NCI-H187 (cell line): ENCODE data around the gene CMTM5.
"Not testable (repeated sequence)": the region's sequence is repeated elsewhere in the genome, so short reads cannot be mapped to it uniquely, and the experiment has no call there.

Experiments
- DNase-seq, 2 experiments: peaks; one replicate each; lab custom pipeline; 2025; lab: John Stamatoyannopoulos, UW

The CMTM5 gene

DNA sequence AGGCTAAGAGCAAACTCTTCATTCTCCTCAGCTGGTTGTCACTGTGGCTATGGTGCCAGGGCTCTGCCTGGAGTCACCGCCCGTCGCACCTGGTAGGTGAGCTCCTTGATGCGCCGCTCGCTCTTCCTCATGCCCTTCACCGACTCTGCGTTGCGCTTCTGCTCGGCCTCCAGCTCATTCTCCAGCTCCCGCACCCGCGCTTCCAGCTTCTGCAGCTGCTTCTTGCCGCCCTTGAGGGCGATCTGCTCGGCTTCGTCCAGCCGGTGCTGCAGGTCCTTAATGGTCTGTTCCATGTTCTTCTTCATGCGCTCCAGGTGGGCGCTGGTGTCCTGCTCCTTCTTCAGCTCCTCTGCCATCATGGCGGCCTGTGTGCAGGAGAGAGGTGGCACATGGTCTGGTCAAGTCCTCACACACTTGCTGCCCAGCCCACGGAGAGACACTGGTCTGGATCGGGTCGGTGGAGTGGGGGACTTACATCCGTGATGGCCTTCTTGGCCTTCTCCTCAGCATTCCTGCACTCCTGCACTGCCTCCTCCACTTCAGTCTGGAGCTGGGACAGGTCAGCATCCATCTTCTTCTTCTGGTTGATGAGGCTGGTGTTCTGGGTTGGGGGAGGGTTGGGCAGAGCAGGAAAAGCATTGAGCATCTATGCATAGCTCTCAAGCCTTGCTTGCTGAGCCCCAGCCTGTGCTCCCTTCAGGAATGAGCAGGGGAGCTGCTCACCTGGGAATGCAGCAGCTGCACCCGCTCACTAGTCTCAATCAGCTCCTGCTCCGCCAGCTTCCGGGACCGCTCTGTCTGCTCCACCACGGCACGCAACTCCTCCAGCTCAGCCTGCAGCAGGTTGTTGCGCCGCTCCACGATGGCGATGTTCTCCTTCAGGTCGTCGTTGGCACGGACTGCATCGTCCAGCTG, 38.3 kb downstream of the CMTM5 start:
- DNase-seq, result no peak

GRCh38 chr14:23415821-23416778, 39.3 kb downstream of the CMTM5 start:
- no peak for DNase-seq

DNA sequence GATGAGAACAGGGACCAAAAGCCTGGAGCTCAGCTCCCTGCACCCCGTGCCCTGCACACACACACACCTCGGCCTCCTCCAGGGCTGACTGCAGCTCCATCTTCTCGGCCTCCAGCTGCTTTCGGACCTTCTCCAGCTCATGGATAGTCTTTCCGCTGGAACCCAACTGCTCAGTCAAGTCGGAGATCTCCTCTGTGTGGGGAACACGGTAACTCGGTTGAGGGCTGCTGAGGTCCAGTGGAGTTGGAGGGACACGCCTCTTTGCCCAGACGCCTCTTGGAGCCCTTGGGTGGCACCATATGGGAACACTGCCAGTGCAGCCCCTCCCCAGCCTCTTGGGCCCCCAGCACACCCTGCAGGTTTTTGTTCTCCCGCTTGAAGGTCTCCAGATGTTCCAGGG, 40.0 kb downstream of the CMTM5 start:
- no peak for DNase-seq

DNA sequence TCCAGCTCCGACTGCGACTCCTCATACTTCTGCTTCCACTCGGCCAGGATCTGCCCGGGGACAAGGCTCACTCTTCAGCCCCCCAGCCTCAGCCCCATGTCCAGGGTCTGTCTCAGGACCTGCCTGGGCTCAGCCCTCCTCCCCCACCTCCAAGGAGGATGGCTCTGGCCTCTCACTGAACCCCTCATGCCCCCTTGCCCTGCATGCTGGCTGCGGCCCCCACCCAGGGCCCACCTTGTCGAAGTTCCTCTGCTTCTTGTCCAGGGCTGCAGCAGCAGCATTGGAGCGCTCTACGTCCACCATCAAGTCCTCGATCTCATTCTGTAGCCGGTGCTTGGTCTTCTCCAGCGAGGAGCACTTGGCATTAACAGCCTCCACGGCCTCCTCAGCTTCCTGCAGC, 40.4 kb downstream of the CMTM5 start:
- not testable (repeated sequence) for DNase-seq

- DNase-seq, result no peak
Measured at GRCh38 chr14:23418021-23418420, 41.2 kb downstream of the CMTM5 start.

DNA sequence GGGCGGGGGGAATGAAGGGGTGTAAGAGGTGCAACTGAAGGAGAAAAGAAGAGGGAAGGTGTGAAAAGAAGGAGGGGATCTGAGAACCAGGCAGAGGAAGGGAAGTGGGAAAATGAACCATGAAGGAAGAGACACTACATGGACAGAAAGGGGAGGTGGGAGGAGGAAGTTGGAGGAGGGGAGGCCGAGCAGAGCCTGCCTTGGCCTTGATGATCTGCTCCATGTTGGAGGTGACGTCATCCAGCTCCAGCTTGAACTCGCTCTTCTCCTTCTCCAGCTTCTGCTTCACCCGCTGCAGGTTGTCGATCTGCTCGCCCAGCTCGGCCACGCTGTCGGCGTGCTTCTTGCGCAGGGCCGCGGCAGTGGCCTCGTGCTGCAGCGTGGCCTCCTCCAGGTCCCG, 42.8 kb downstream of the CMTM5 start:
- DNase-seq, result not testable (repeated sequence)

GRCh38 chr14:23421594-23421993, 44.7 kb downstream of the CMTM5 start:
- DNase-seq, result no peak

GRCh38 chr14:23423657-23424056, 46.8 kb downstream of the CMTM5 start:
- DNase-seq, result no peak

GRCh38 chr14:23425169-23425568, 48.3 kb downstream of the CMTM5 start:
- no peak for DNase-seq

- not testable (repeated sequence) for DNase-seq
Measured at GRCh38 chr14:23425798-23426197, 49.0 kb downstream of the CMTM5 start.

DNA sequence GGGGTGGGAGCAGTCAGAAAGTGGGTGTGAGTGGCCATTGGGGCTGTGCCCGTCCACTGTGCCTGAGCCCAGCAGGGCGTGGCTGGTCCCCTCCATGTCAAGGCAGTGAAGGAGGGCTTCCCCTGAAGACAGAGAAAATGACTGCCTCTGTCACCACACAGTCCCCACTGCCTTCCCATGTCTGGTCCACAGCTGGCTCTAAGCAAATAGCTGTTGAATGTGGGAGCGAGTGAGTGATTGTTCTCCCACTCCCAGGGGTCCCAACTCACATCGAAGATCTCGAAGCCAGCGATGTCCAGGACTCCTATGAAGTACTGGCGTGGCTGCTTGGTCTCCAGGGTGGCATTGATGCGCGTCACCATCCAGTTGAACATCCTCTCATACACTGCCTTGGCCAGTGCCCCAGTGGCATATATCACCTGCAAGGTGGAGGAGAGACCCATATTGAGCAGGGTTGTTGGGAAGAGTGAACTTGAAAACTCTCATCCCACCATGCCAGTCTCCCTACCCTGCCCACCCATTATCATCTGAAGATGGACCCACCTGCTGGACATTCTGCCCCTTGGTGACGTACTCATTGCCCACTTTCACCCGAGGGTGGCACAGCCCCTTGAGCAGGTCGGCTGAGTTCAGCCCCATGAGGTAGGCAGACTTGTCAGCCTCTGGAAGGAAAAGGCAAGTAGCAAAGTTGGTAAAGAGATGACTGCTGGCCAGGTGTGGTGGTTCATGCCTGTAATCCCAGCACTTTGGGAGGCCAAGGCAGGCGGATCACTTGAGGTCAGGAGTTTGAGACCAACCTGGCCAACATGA, 52.0 kb downstream of the CMTM5 start:
- DNase-seq, result no peak
